Liver (tissue), 9 donors: ENCODE data around the gene PBX4. TPM values are rescaled to one million over a fixed set of nuclear protein-coding genes. Genes with fewer than 3 reads are reported as not detected.

Experiments used
- DNase-seq: peaks from one replicate; pipeline ENCODE4 v3.0.0-alpha.2; 2017; ENCODE audit warnings: low spot score
- H3K27ac ChIP-seq, 2 donors: one replicate each; pipeline ENCODE4 v1.7.0; 2013; ENCODE audit warnings: inconsistent platforms in 2 of 2, low read length in 2 of 2, control low read depth in 1 of 2, low read depth in 1 of 2, mild to moderate bottlenecking in 1 of 2
- H3K27me3 ChIP-seq, 4 donors: one replicate each; pipeline versions ENCODE4 v1.6.1 to v1.7.0; 2013; ENCODE audit warnings: low read length in 3 of 4, inconsistent platforms in 1 of 4, mild to moderate bottlenecking in 1 of 4, moderate library complexity in 1 of 4; ENCODE audit not compliant: control insufficient read depth in 4 of 4, insufficient read depth in 4 of 4
- H3K36me3 ChIP-seq, 4 donors: one replicate each; pipeline versions ENCODE4 v1.6.1 to v1.7.0; 2013; ENCODE audit warnings: low read length in 3 of 4, mild to moderate bottlenecking in 3 of 4, low read depth in 1 of 4, moderate library complexity in 1 of 4; ENCODE audit not compliant: control insufficient read depth in 4 of 4, insufficient read depth in 3 of 4
- H3K4me1 ChIP-seq, 4 donors: one replicate each; pipeline versions ENCODE4 v1.6.1 to v1.7.0; 2013; ENCODE audit warnings: low read length in 3 of 4, mild to moderate bottlenecking in 3 of 4, moderate library complexity in 1 of 4; ENCODE audit not compliant: control insufficient read depth in 4 of 4, insufficient read depth in 4 of 4
- H3K4me3 ChIP-seq, 3 donors: one replicate each; pipeline versions ENCODE4 v1.6.1 to v1.7.0; 2013; ENCODE audit warnings: low read length in 3 of 3, control low read depth in 1 of 3, low read depth in 1 of 3, mild to moderate bottlenecking in 1 of 3
- H3K9ac ChIP-seq, 2 donors: one replicate each; pipeline ENCODE4 v1.7.0; 2013; ENCODE audit warnings: low read length in 2 of 2, mild to moderate bottlenecking in 2 of 2, moderate library complexity in 2 of 2, control low read depth in 1 of 2, low read depth in 1 of 2
- H3K9me3 ChIP-seq, 4 donors: one replicate each; pipeline versions ENCODE4 v1.6.1 to v1.7.0; 2013; ENCODE audit warnings: low read length in 3 of 4; ENCODE audit not compliant: control insufficient read depth in 4 of 4
- CTCF ChIP-seq: fragments of 150-350 bp; IDR thresholded peaks from 2 replicates; pipeline ENCODE4 v1.5.1; 2017; ENCODE audit warnings: improper control_type of control experiment, low read depth, low read length; ENCODE audit not compliant: missing input control
- EGR1 ChIP-seq, 2 donors: IDR thresholded peaks; 2 replicates each; pipeline ENCODE4 v1.6.1; 2016 to 2018; ENCODE audit warnings: antibody characterized with exemption in 2 of 2, low read depth in 2 of 2
- FOXA1 ChIP-seq: IDR thresholded peaks from 2 replicates; pipeline ENCODE4 v1.6.1; 2016; ENCODE audit warnings: antibody characterized with exemption
- FOXA2 ChIP-seq: IDR thresholded peaks from 2 replicates; pipeline ENCODE4 v1.6.1; 2016; ENCODE audit warnings: antibody characterized with exemption
- GABPA ChIP-seq, 2 donors: IDR thresholded peaks in 1 of 2; conservative IDR thresholded peaks in 1 of 2; 2 replicates each; pipeline ENCODE4 v1.6.1; 2016; ENCODE audit warnings: antibody characterized with exemption in 2 of 2, mild to moderate bottlenecking in 1 of 2, moderate library complexity in 1 of 2
- HNF4A ChIP-seq, 2 donors: conservative IDR thresholded peaks; 2 replicates each; pipeline ENCODE4 v1.6.1; 2016; ENCODE audit warnings: antibody characterized with exemption in 2 of 2, mild to moderate bottlenecking in 2 of 2
- HNF4G ChIP-seq: IDR thresholded peaks from 2 replicates; pipeline ENCODE4 v1.6.1; 2016; ENCODE audit warnings: antibody characterized with exemption
- JUND ChIP-seq, 2 donors: IDR thresholded peaks; 2 replicates each; pipeline ENCODE4 v1.6.1; 2016; ENCODE audit warnings: antibody characterized with exemption in 2 of 2
- MAX ChIP-seq: IDR thresholded peaks from 2 replicates; pipeline ENCODE4 v1.6.1; 2016; ENCODE audit warnings: antibody characterized with exemption
- REST ChIP-seq: IDR thresholded peaks from 2 replicates; pipeline ENCODE4 v1.6.1; 2016; ENCODE audit warnings: antibody characterized with exemption, mild to moderate bottlenecking
- RXRA ChIP-seq, 2 donors: IDR thresholded peaks; 2 replicates each; pipeline ENCODE4 v1.6.1; 2017 to 2018; ENCODE audit warnings: antibody characterized with exemption in 2 of 2, mild to moderate bottlenecking in 1 of 2
- SP1 ChIP-seq: IDR thresholded peaks from 2 replicates; pipeline ENCODE4 v1.6.1; 2018; ENCODE audit warnings: antibody characterized with exemption, mild to moderate bottlenecking
- TAF1 ChIP-seq: conservative IDR thresholded peaks from 2 replicates; pipeline ENCODE4 v1.6.1; 2016; ENCODE audit warnings: antibody characterized with exemption, mild to moderate bottlenecking
- WGBS: extraction: QIAGEN DNeasy Blood & Tissue Kit; methylation state at CpG from one replicate; pipeline ENCODE4 v1.1.7; 2013; 5-methylcytosine and 5-hydroxymethylcytosine counted together
- polyA plus RNA-seq, 2 donors: library from polyadenylated mRNA; stranded (reverse) in 1 of 2; unstranded in 1 of 2; fragments of 200-250 nt in 1 of 2; fragments of >200 nt in 1 of 2; fragmentation: Nextera tagmentation in 1 of 2; extraction: Ambion mirVana in 1 of 2; gene quantifications; one replicate each; pipeline versions ENCODE4 v1.2.1 to v1.2.3, GENCODE V29; 2013 to 2015
- total RNA-seq, 2 donors: library from RNA; depleted of rRNA; stranded (reverse); fragments of >200 nt; gene quantifications; one replicate each; pipeline ENCODE4 v1.2.3, GENCODE V29; 2014
- TF ChIP-seq, protein P1 (sequence below): IDR thresholded peaks from 2 replicates; pipeline ENCODE4 v1.6.1; 2016; ENCODE audit warnings: antibody characterized with exemption
- donor health status: healthy.
- donor health status: healthy.
- donor health status: healthy.
- donor health status: healthy.
- donor health status: healthy.

The PBX4 gene
- total and polyA plus RNA-seq, 4 donors, result 0.19 to 0.59 (median 0.21) TPM; not detected in 1

DNA sequence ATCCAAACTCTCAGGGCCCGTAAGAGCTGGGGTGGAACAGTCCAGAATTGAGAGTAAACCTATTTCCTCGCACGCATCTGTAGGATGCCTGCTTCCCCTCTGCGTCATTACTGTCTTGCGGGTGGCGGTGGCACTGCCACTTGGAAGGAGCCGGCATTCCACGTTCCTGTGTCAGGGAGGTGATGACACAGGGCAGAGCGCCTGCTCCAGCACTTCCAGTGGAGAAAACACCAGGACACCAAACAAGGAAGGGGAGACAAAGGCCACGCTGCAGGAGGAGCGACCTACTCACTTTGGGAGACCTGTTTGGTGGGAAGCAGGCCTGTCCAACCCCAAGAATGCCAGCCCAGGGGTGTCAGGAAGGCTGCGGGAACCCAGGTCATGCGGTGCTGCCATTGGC is 37.1 kb downstream of the PBX4 start:
- H3K4me3 ChIP-seq, result no peak overlapping the region
- no peak overlapping the region for H3K9ac ChIP-seq
- DNase-seq, result no peak
- TF ChIP-seq RXRA (IDR thresholded peaks at IDR 0.05) (no peak), MAX (no peak), FOXA1 (no peak), EGR1 (IDR thresholded peaks at IDR 0.05; ENCODE audit: low read depth in 2 of 2) (no peak), CTCF (no peak), FOXA2 (no peak), HNF4G (no peak), SP1 (no peak), GABPA (IDR thresholded peaks at IDR 0.05 in 1 of 2, conservative IDR thresholded peaks at IDR 0.05 in 1 of 2) (no peak), REST (no peak), TAF1 (no peak), JUND (IDR thresholded peaks at IDR 0.05) (no peak)
- TF ChIP-seq, protein P1, sequence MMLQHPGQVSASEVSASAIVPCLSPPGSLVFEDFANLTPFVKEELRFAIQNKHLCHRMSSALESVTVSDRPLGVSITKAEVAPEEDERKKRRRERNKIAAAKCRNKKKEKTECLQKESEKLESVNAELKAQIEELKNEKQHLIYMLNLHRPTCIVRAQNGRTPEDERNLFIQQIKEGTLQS, result no peak
- no peaks in the 10 kb centered on the region for H3K4me1 ChIP-seq
- H3K9me3 ChIP-seq, result no peaks in the 10 kb centered on the region
- no peaks in the 10 kb centered on the region for H3K36me3 ChIP-seq
- WGBS, result 92% methylated on average over 13 of the region's 13 CpGs
- no peaks in the 10 kb centered on the region for H3K27me3 ChIP-seq
- H3K27ac ChIP-seq, result no peak overlapping the region

DNA sequence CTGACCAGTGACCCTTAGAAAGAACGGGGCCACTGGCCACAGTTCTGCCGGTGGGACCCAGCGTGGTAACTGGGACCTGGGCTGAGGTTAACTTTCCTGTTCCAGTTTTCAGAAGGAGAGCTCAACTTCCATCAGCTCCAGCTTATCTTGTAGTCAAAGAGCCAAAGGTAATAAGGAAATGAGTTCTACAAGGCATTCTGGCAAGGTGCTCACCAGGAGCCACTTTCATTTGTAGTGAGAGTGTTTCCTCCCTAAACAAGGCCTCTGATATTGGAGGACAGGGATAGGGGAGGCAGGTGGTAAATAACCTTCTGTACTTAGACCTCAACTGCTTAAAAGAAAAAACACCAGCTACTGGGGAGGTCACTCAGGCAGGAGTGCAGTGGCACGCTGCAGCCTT is 38.1 kb downstream of the PBX4 start:
- WGBS, result 89% methylated on average over 4 of the region's 4 CpGs
- Histone ChIP-seq H3K4me1 (no peaks in the 10 kb centered on the region), H3K9me3 (no peaks in the 10 kb centered on the region), H3K27me3 (no peaks in the 10 kb centered on the region), H3K27ac (no peak overlapping the region), H3K36me3 (no peaks in the 10 kb centered on the region), H3K4me3 (no peak overlapping the region), H3K9ac (no peak overlapping the region)
- no peak for DNase-seq
- TF ChIP-seq EGR1 (IDR thresholded peaks at IDR 0.05; ENCODE audit: low read depth in 2 of 2), result no peak
- TF ChIP-seq FOXA1, result no peak
- TF ChIP-seq FOXA2, result no peak
- no peak for TF ChIP-seq TAF1
- TF ChIP-seq HNF4A (conservative IDR thresholded peaks at IDR 0.05), result no peak
- TF ChIP-seq HNF4G, result no peak
- TF ChIP-seq MAX, result no peak
- TF ChIP-seq REST, result no peak
- TF ChIP-seq JUND (IDR thresholded peaks at IDR 0.05), result no peak
- no peak for TF ChIP-seq CTCF
- TF ChIP-seq GABPA (IDR thresholded peaks at IDR 0.05 in 1 of 2, conservative IDR thresholded peaks at IDR 0.05 in 1 of 2), result no peak
